Endothelial cell of umbilical vein (primary cell): ENCODE data around the gene ABTB2. TPM values are rescaled to one million over a fixed set of nuclear protein-coding genes. Genes with fewer than 3 reads are reported as not detected.

Experiments used
- BruUV-seq: library from RNA; stranded (reverse); fragments of 400-500 nt; replicated peaks from 2 replicates; lab custom pipeline; 2021; lab: Mats Ljungman, UMichigan
- CTCF ChIA-PET: fragments of 300-600, 350-600 bp; sonication (Branson Sonifier 250); formaldehyde crosslinking; loops from one replicate; lab custom pipeline; 2021; ENCODE audit warnings: antibody characterized with exemption, inconsistent platforms; lab: Charles Lee
- POLR2A ChIA-PET: fragments of 300-600, 350-600 bp; sonication (Branson Sonifier 250); formaldehyde crosslinking; loops from one replicate; lab custom pipeline; 2021; ENCODE audit warnings: antibody characterized with exemption, inconsistent platforms; lab: Charles Lee
- DNase-seq: peaks from one replicate; pipeline ENCODE4 v3.0.0-alpha.2; 2011; ENCODE audit warnings: low read depth, low spot score
- FAIRE-seq: peaks from 2 replicates; lab custom pipeline; 2011; peaks lifted over from hg19 to GRCh38; lab: Jason Lieb, UNC
- H2AFZ ChIP-seq: 2 replicates; pipeline ENCODE4 v1.6.0; 2012; ENCODE audit warnings: low read depth, low read length, control low read depth, inconsistent platforms
- H3K27ac ChIP-seq: 2 replicates; pipeline ENCODE4 v1.5.1; 2011; ENCODE audit warnings: low read depth, mild to moderate bottlenecking, control low read depth, low read length, moderate library complexity; ENCODE audit not compliant: insufficient read depth
- H3K27me3 ChIP-seq, 2 experiments: 2 replicates each; pipeline versions ENCODE4 v1.6.0 to v1.6.1; 2011; ENCODE audit warnings: low read length in 2 of 2, mixed read lengths in 1 of 2; ENCODE audit not compliant: control insufficient read depth in 2 of 2, insufficient read depth in 2 of 2
- H3K36me3 ChIP-seq, 2 experiments: 2 replicates in 1 of 2; 3 replicates in 1 of 2; pipeline ENCODE4 v1.5.1; 2011; ENCODE audit warnings: low read length in 2 of 2, mild to moderate bottlenecking in 1 of 2, moderate library complexity in 1 of 2; ENCODE audit not compliant: control insufficient read depth in 2 of 2, insufficient read depth in 2 of 2; ENCODE audit errors: extremely low read depth in 1 of 2
- H3K4me1 ChIP-seq: 3 replicates; pipeline ENCODE4 v1.5.1; 2011; ENCODE audit warnings: mild to moderate bottlenecking, low read length; ENCODE audit not compliant: control insufficient read depth, insufficient read depth; ENCODE audit errors: extremely low read depth
- H3K4me2 ChIP-seq: 2 replicates; pipeline ENCODE4 v1.6.1; 2011; ENCODE audit warnings: low read length, control low read depth, mixed read lengths; ENCODE audit not compliant: insufficient read depth
- H3K4me3 ChIP-seq, 3 experiments: fragments of 200-600 bp in 1 of 3; sonication (generic), shearing (Covaris generic) in 1 of 3; replicated peaks in 1 of 3; 2 replicates each; pipeline ENCODE4 v1.5.1; 2011 to 2016; ENCODE audit warnings: control low read depth in 3 of 3, low read length in 3 of 3, mild to moderate bottlenecking in 2 of 3, inconsistent platforms in 1 of 3, low read depth in 1 of 3, moderate library complexity in 1 of 3; ENCODE audit not compliant: insufficient read depth in 1 of 3
- H3K79me2 ChIP-seq: 2 replicates; pipeline ENCODE4 v1.6.0; 2012; ENCODE audit warnings: low read length, inconsistent platforms; ENCODE audit not compliant: control insufficient read depth, insufficient read depth
- H3K9ac ChIP-seq: replicated peaks from 2 replicates; pipeline ENCODE3; 2011; ENCODE audit warnings: low read length, control low read depth; ENCODE audit not compliant: insufficient read depth; ENCODE audit errors: extremely low read depth
- H3K9me1 ChIP-seq: replicated peaks from 3 replicates; pipeline ENCODE4 v1.6.0; 2011; ENCODE audit warnings: mild to moderate bottlenecking, low read length; ENCODE audit not compliant: control insufficient read depth, insufficient read depth; ENCODE audit errors: extremely low read depth
- H3K9me3 ChIP-seq: replicated peaks from 2 replicates; pipeline ENCODE4 v1.5.1; 2012; ENCODE audit warnings: low read length, inconsistent platforms; ENCODE audit not compliant: control insufficient read depth, insufficient read depth
- H4K20me1 ChIP-seq: replicated peaks from 2 replicates; pipeline ENCODE3; 2011; ENCODE audit warnings: mild to moderate bottlenecking, low read length; ENCODE audit not compliant: control insufficient read depth, insufficient read depth; ENCODE audit errors: extremely low read depth
- EZH2 ChIP-seq: IDR thresholded peaks from 2 replicates; pipeline ENCODE4 v1.6.1; 2012; ENCODE audit warnings: borderline replicate concordance, low read depth, mild to moderate bottlenecking, moderate library complexity, low read length, inconsistent platforms; ENCODE audit not compliant: severe bottlenecking
- GATA2 ChIP-seq: IDR thresholded peaks from 2 replicates; pipeline ENCODE4 v1.7.0; 2011; ENCODE audit warnings: low read depth, mild to moderate bottlenecking, moderate library complexity, mixed read lengths, low read length; ENCODE audit not compliant: insufficient read length, insufficient read depth
- JUN ChIP-seq: IDR thresholded peaks from 2 replicates; pipeline ENCODE4 v1.6.1; 2011; ENCODE audit warnings: borderline replicate concordance, low read depth; ENCODE audit not compliant: insufficient read length, insufficient read depth
- MAX ChIP-seq: IDR thresholded peaks from 2 replicates; pipeline ENCODE4 v1.6.1; 2011; ENCODE audit not compliant: insufficient read depth, insufficient read length
- MYC ChIP-seq: IDR thresholded peaks from one replicate; pipeline ENCODE4 v1.6.1; 2011; ENCODE audit warnings: mild to moderate bottlenecking, low read depth, low read length
- POLR2A ChIP-seq: IDR thresholded peaks from 2 replicates; pipeline ENCODE4 v1.6.1; 2012; ENCODE audit warnings: low read depth, mild to moderate bottlenecking, control low read depth, low read length
- dilution Hi-C: fragments of 300-500 bp; cut with MboI; formaldehyde crosslinking; loops from one replicate; pipeline ENCODE4 v1.15.0; 2019; ENCODE audit warnings: low sequenced_read_pairs; ENCODE audit not compliant: extremely low pct_ligation_motif_present
- intact Hi-C: fragments of 100-400 bp; cut with micrococcal nuclease; formaldehyde crosslinking; loops from one replicate; pipeline ENCODE4 v1.10.0; 2022
- polyA plus RNA-seq, 4 experiments: library from polyadenylated mRNA; depleted of rRNA in 3 of 4; stranded (reverse) in 3 of 4; unstranded in 1 of 4; fragments of >200 nt; gene quantifications; 2 replicates each; pipeline versions ENCODE4 v1.2.1 to v1.2.3, GENCODE V29; 2011 to 2012; ENCODE audit warnings: missing spikeins in 1 of 4
- total RNA-seq: library from RNA; stranded (reverse); gene quantifications from 2 replicates; pipeline ENCODE4 v1.2.3, GENCODE V29; 2021

Gene ABTB2
- total and polyA plus RNA-seq, 2 donors (not counting 3 experiments of a cell fraction or from before 2014, with no cell fraction given): 0.11 to 0.14 TPM

GRCh38 chr11:34277171-34277570 lies 80.6 kb downstream of the ABTB2 start:
- Histone ChIP-seq H3K36me3 (no peaks in the 10 kb centered on the region), H3K79me2 (no peaks in the 10 kb centered on the region), H3K27me3 (peaks cover 0 to 1% of the 10 kb centered on the region in 2 experiments), H3K4me2 (no peak overlapping the region), H3K4me1 (no peaks in the 10 kb centered on the region), H3K9ac (no peak overlapping the region), H2AFZ (no peak overlapping the region), H3K27ac (no peak overlapping the region), H3K4me3 (no peak overlapping the region), H3K9me1 (no peaks in the 10 kb centered on the region), H4K20me1 (no peaks in the 10 kb centered on the region), H3K9me3 (no peaks in the 10 kb centered on the region)
- no peak for FAIRE-seq
- dilution Hi-C loops: no loop called here
- TF ChIP-seq EZH2 (no peak), GATA2 (no peak), MYC (no peak)
- no peak for DNase-seq
- no TSS peak for BruUV-seq
- CTCF ChIA-PET: no interaction called here
- POLR2A ChIA-PET: no interaction called here
- intact Hi-C loops: no loop called here

- Histone ChIP-seq H3K4me2 (no peak overlapping the region), H3K4me3 (no peak overlapping the region), H3K27me3 (peaks cover 0 to 1% of the 10 kb centered on the region in 2 experiments), H3K9ac (no peak overlapping the region), H3K9me1 (no peaks in the 10 kb centered on the region), H3K4me1 (no peaks in the 10 kb centered on the region), H3K36me3 (no peaks in the 10 kb centered on the region), H3K27ac (no peak overlapping the region), H2AFZ (no peak overlapping the region), H3K79me2 (no peaks in the 10 kb centered on the region), H4K20me1 (no peaks in the 10 kb centered on the region), H3K9me3 (no peaks in the 10 kb centered on the region)
- intact Hi-C loops: no loop called here
- CTCF ChIA-PET: no interaction called here
- POLR2A ChIA-PET: no interaction called here
- no TSS peak for BruUV-seq
- DNase-seq (no peak), FAIRE-seq (no peak)
- dilution Hi-C loops: no loop called here
- TF ChIP-seq JUN (no peak), MYC (no peak), MAX (no peak), POLR2A (no peak)
Observed at GRCh38 chr11:34276352-34276864, 81.4 kb downstream of the ABTB2 start.
